NCI-H1930 (cell line): ENCODE data around the gene SUSD4.

ENCODE experiments used
- DNase-seq, 2 experiments: peaks; one replicate each; lab custom pipeline; 2025; lab: John Stamatoyannopoulos, UW

Gene SUSD4

DNA sequence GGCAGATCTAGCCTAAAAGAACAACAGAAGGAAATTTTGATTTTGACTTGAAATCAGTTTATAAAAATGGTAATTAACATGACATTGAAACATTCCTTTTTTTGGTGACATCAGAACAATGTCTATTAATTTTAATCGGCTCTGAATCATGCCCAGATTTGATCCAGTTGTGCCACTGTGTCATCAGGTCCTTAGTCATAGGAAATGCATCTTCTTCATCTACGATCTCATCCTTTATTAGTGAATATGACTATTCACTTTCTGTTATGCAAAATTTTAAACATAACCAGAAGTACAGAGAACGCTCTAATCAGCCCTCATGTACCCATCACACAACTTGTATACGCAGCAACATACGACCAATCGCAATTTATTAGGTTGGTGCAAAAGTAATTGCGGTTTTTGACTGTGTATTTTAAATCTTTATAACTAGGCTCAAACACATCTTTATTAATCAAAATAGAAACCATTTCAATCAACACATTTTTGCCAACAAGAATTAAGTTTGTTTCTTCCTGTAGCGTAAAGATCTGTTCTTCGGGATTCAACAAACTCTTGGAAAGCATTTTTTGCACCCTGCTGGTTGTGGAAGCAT, 180.6 kb downstream of the SUSD4 start:
- DNase-seq = no peak

DNA sequence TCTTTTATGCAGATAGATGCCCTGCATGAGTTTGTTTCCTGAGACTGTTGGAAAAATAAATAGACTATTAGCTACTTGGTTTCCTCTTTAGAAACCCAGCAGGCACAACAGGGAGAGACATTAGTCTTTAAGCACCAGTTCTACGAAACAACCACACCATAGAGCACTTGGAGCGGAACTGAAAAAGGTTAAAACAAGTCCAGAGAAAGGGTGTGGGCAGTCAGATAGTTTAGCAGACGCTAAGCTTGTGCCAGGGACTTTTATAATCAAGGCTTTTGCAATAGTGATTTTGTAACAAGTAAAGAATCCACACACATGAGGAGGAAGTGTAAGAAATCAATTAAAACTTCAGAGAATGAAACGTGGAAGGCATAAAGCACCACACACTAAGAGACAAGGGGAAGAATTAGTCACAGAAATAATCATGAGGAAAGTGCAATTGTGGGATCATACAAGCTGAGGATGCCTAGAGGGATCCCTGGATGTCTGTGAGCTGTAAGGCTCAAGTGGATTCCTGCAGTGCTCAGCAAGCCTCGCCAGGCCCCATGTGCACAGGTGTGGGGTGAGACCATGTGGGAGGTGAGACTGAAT, 183.2 kb downstream of the SUSD4 start:
- DNase-seq = no peak

DNA sequence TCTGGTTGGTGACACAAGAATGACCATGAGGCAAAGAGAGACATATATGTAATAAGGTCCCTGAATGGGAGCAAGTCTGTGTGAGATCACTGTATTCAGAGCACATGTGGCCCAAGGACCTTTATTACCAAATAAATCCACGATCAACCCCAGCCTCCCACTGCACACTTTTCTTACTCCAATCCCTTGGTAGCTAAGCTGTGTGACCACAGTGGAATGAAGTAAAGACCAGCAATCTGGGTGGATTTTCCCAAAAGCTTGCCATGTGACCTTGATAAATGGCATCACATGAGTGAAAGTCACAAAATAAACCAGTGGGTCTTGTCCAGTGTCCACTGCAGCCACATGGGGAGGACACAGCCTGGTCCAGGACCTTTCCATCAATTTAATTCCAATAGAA, 184.2 kb downstream of the SUSD4 start:
- DNase-seq = no peak

DNA sequence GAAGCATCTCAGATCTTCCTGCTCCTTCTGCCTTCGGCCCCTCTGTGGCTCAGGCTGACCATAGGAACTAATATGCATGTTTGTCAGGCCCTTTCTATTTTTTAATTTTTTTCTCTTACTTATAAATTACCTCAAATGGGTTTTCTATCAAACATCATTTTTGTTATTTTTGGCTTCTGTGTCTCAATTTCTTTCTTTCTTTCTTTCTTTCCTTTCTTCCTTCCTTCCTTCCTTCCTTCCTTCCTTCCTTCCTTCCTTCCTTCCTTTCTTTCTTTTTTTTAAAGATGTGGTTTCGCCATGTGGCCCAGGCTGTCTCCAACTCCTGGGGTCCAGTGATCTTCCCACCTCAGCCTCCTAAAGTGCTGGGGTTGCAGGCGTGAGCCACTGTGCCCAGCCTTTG, 184.7 kb downstream of the SUSD4 start:
- no peak for DNase-seq

DNA sequence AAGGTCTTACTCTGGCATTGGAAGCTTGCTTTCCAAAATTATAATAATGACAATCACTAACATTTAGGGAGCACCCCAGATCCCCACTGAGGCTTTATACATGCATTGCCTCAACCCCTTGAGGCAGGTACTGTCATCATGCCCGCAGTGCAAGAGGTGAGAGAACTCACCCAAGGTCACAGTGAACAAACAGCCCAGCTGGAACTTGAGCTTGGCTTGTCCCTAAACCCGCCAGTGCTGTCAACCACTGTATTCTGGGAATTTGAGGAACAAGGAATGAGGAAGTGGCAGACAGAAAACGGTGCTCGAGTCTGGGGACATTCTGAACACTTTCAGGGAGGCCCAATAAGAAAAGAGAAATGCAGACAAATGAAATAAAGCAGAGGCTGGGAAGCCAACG, 186.3 kb downstream of the SUSD4 start:
- no peak for DNase-seq

DNA sequence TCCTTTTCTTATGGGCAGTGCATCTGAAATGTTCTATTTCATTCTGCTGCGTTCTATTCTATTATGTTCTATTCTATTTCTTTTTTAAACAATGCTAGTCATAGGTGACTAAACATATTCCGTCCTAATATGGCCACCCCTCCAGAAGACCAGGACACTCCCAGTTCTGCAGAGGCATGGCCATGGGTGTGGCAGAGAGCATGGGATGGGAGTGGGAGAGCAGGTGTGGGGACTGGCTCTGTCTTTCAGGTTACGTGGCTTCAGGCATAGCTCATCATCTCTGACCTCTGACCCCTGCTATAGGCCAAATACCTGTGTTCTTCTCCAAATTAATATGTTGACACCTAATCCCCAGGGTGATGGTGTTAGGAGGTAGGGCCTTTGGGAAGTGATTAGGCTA, 187.5 kb downstream of the SUSD4 start:
- DNase-seq = no peak

DNA sequence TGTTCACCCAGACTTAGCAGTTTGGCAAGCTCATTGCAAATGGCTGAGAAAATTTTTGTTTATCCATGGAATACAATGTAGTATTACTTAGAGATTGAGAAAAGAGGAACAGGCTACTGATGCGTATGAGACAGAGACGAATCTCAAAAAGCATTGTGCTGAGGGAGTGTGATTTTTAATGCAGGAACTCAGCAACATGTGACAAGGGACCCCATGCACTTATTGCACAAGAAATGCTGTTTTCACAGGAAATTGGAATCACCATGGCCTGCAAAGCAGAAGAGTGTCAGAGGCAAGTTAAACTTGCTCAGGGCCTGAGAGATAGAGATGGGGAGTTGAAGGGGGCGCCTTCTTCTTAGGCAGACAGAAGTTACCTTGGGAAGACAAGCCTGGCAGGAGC, 188.3 kb downstream of the SUSD4 start:
- DNase-seq = no peak

DNA sequence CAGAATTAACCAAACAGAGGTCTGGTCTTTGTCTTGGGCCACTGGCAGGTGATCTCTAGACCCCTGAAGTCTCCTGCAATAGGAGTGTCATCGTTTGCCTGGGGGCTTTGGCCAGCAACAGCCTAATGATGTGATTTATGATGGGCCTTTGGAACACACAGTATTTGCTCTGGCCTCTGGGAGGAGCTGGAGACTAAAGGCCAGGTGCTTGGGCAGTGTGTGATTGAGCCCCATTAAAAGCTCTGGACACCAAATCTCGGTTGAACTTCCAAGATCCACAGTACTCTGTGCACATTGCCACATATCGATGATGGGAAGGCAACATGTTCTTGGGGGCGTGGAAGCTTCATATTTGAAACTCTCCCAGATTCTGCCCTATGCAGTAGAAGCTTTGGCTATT, 188.9 kb downstream of the SUSD4 start:
- DNase-seq = no peak
